ENCODE measurements around the gene SH3PXD2B. TPM values are rescaled to one million over a fixed set of nuclear protein-coding genes. Genes with fewer than 3 reads are reported as not detected.
A peak's percentile ranks its signal among the peaks of the same experiment; 100 is the strongest.
"Not testable (repeated sequence)": the region's sequence is repeated elsewhere in the genome, so short reads cannot be mapped to it uniquely, and the experiment has no call there.

SH3PXD2B gene
- total RNA-seq, 1 experiment from 2014 or later, result 12.9 TPM

DNA sequence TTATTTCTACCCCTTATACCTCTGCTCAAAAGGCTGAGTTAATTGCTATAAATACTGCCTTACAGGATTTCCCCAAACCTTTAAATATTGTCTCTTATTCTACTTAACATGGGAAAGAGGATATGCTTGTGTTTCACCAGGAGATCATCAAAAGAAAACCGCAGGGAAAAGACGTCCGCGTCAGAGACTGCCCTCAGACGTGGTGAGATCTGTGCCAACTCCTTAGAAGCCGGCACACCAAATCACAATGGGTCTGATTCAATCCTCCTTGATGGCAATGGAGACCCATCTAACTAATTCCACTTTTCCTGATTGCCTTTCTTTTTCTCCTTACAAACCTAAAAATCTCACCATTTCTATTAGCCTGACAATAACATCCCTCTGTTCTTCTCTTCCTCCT, 55.0 kb downstream of the SH3PXD2B start:
- peaks cover 11% of the 10 kb centered on the region for H3K9me3 ChIP-seq
- H3K4me3 ChIP-seq (ENCODE audit: low read depth, low read length), result no peak overlapping the region
- intact Hi-C loops (cut with micrococcal nuclease; ENCODE audit: unreplicated experiment), result no loop called here
- H3K4me3 Mint-ChIP-seq (ENCODE audit: unreplicated experiment), result no peak overlapping the region
- no peak for DNase-seq
- H3K27me3 Mint-ChIP-seq (ENCODE audit: insufficient read depth, unreplicated experiment), result no peaks in the 10 kb centered on the region
- ChIA-PET POLR2A (no interaction called here), CTCF (no interaction called here)
- no peaks in the 10 kb centered on the region for H3K4me1 Mint-ChIP-seq (ENCODE audit: low read depth, unreplicated experiment)
- BruUV-seq (replicated peaks), result no TSS peak
- H3K9me3 Mint-ChIP-seq (ENCODE audit: unreplicated experiment), result peaks cover 28% of the 10 kb centered on the region
- H3K27ac Mint-ChIP-seq (ENCODE audit: unreplicated experiment), result no peak overlapping the region
- H3K36me3 ChIP-seq (ENCODE audit: control insufficient read depth, insufficient read depth, low read length), result peaks cover 2% of the 10 kb centered on the region; the same call in 1 of the 2 replicates
- H3K4me1 ChIP-seq, result no peaks in the 10 kb centered on the region
- TF ChIP-seq, protein P1, sequence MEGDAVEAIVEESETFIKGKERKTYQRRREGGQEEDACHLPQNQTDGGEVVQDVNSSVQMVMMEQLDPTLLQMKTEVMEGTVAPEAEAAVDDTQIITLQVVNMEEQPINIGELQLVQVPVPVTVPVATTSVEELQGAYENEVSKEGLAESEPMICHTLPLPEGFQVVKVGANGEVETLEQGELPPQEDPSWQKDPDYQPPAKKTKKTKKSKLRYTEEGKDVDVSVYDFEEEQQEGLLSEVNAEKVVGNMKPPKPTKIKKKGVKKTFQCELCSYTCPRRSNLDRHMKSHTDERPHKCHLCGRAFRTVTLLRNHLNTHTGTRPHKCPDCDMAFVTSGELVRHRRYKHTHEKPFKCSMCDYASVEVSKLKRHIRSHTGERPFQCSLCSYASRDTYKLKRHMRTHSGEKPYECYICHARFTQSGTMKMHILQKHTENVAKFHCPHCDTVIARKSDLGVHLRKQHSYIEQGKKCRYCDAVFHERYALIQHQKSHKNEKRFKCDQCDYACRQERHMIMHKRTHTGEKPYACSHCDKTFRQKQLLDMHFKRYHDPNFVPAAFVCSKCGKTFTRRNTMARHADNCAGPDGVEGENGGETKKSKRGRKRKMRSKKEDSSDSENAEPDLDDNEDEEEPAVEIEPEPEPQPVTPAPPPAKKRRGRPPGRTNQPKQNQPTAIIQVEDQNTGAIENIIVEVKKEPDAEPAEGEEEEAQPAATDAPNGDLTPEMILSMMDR (IDR thresholded peaks at IDR 0.05; ENCODE audit: insufficient read depth in 1 of 2, low read depth in 1 of 2, low read length in 1 of 2, severe bottlenecking in 1 of 2, unreplicated experiment in 1 of 2), result no peak
- H3K27me3 ChIP-seq (replicated peaks; ENCODE audit: control insufficient read depth, insufficient read depth, low read length), result no peaks in the 10 kb centered on the region
- H3K36me3 Mint-ChIP-seq (ENCODE audit: insufficient read depth, unreplicated experiment), result peaks cover 15% of the 10 kb centered on the region

GRCh38 chr5:172398645-172399044, 55.7 kb downstream of the SH3PXD2B start:
- CTCF ChIA-PET; H3K4me3 ChIP-seq (ENCODE audit: low read depth, low read length); DNase-seq; H3K27ac Mint-ChIP-seq (ENCODE audit: unreplicated experiment); H3K27me3 Mint-ChIP-seq (ENCODE audit: insufficient read depth, unreplicated experiment); POLR2A ChIA-PET; H3K4me3 Mint-ChIP-seq (ENCODE audit: unreplicated experiment); H3K4me1 ChIP-seq; H3K27me3 ChIP-seq (replicated peaks; ENCODE audit: control insufficient read depth, insufficient read depth, low read length); H3K4me1 Mint-ChIP-seq (ENCODE audit: low read depth, unreplicated experiment); BruUV-seq (replicated peaks); intact Hi-C loops (cut with micrococcal nuclease; ENCODE audit: unreplicated experiment); H3K36me3 ChIP-seq (ENCODE audit: control insufficient read depth, insufficient read depth, low read length): not testable (repeated sequence)
- Mint-ChIP-seq H3K9me3 (ENCODE audit: unreplicated experiment) (peaks cover 28% of the 10 kb centered on the region), H3K36me3 (ENCODE audit: insufficient read depth, unreplicated experiment) (peaks cover 15% of the 10 kb centered on the region)
- peaks cover 11% of the 10 kb centered on the region for H3K9me3 ChIP-seq

DNA sequence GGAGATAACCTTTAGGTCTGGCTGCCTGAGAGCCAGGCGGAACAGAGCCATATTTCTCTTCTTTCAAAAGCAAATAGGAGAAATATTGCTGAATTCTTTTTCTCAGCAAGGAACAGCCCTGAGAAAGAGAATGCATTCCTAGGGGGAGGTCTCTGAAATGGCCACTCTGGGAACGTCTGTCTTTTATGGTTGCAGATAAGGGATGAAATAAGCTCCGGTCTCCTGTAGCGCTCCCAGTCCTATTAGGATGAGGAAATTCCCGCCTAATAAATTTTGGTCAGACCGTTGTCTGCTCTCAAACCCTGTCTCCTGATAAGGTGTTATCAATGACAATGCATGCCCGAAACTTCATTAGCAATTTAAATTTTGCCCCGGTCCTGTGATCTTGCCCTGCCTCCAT, 57.3 kb downstream of the SH3PXD2B start:
- H3K27ac Mint-ChIP-seq (ENCODE audit: unreplicated experiment); BruUV-seq (replicated peaks); CTCF ChIA-PET; H3K4me1 Mint-ChIP-seq (ENCODE audit: low read depth, unreplicated experiment); H3K36me3 ChIP-seq (ENCODE audit: control insufficient read depth, insufficient read depth, low read length); H3K4me3 ChIP-seq (ENCODE audit: low read depth, low read length); H3K36me3 Mint-ChIP-seq (ENCODE audit: insufficient read depth, unreplicated experiment); H3K27me3 ChIP-seq (replicated peaks; ENCODE audit: control insufficient read depth, insufficient read depth, low read length); H3K4me1 ChIP-seq; H3K27me3 Mint-ChIP-seq (ENCODE audit: insufficient read depth, unreplicated experiment); H3K4me3 Mint-ChIP-seq (ENCODE audit: unreplicated experiment); intact Hi-C loops (cut with micrococcal nuclease; ENCODE audit: unreplicated experiment); POLR2A ChIA-PET: not testable (repeated sequence)
- peaks cover 24% of the 10 kb centered on the region for H3K9me3 Mint-ChIP-seq (ENCODE audit: unreplicated experiment)
- H3K9me3 ChIP-seq, result peaks cover 11% of the 10 kb centered on the region
- DNase-seq, result peak in 1 of 2 experiments; percentile 19

DNA sequence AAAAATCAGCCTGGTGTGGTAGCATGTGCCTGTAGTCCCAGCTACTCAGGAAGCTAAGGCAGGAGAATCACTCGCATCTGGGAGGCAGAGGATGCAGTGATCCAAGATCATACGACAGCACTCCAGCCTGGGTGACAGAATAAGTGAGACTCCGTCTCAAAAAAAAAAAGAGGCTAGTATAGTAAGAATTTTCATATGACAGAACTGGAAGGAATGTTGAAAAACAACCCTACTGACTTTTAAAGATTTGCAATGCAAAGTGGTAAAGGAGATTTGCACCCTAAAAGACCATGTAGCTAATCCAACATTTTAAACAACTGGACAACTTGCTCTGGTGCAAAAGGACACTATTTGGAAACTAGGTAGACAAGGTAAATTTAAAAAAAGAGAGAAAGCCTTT, 58.1 kb downstream of the SH3PXD2B start:
- Histone ChIP-seq H3K36me3 (ENCODE audit: control insufficient read depth, insufficient read depth, low read length) (no peaks in the 10 kb centered on the region), H3K9me3 (peaks cover 11% of the 10 kb centered on the region), H3K4me1 (no peaks in the 10 kb centered on the region), H3K4me3 (ENCODE audit: low read depth, low read length) (no peak overlapping the region), H3K27me3 (replicated peaks; ENCODE audit: control insufficient read depth, insufficient read depth, low read length) (no peaks in the 10 kb centered on the region)
- POLR2A ChIA-PET, result no interaction called here
- no peak for DNase-seq
- Mint-ChIP-seq H3K4me3 (ENCODE audit: unreplicated experiment) (no peak overlapping the region), H3K36me3 (ENCODE audit: insufficient read depth, unreplicated experiment) (peaks cover 9% of the 10 kb centered on the region), H3K27ac (ENCODE audit: unreplicated experiment) (no peak overlapping the region), H3K4me1 (ENCODE audit: low read depth, unreplicated experiment) (no peaks in the 10 kb centered on the region), H3K9me3 (ENCODE audit: unreplicated experiment) (peaks cover 23% of the 10 kb centered on the region), H3K27me3 (ENCODE audit: insufficient read depth, unreplicated experiment) (no peaks in the 10 kb centered on the region)
- CTCF ChIA-PET, result no interaction called here
- TF ChIP-seq, protein P1 (IDR thresholded peaks at IDR 0.05; ENCODE audit: insufficient read depth in 1 of 2, low read depth in 1 of 2, low read length in 1 of 2, severe bottlenecking in 1 of 2, unreplicated experiment in 1 of 2), result no peak
- intact Hi-C loops (cut with micrococcal nuclease; ENCODE audit: unreplicated experiment), result no loop called here
- no TSS peak for BruUV-seq (replicated peaks)
